ENCODE measurements around the gene GPR119.

DNA sequence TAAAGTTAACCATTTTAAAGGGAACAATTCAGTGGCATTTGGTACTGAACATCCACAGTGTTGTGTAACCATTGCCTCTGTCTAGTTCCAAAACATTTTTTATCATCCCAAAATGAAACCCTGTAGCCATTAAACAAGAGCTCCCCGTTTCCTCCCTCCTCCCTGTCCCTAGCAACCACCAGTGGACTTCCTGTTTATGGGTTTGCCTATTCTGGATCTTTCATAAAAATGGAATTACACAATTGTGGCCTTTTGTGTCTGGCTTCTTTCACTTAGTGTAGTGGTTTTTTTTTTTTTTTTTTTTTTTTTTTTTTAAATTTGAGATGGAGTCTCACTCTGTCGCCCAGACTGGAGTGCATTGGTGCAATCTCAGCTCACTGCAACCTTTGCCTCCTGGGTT lies 27.9 kb upstream of the GPR119 start:
- TF ChIP-seq, protein P1, sequence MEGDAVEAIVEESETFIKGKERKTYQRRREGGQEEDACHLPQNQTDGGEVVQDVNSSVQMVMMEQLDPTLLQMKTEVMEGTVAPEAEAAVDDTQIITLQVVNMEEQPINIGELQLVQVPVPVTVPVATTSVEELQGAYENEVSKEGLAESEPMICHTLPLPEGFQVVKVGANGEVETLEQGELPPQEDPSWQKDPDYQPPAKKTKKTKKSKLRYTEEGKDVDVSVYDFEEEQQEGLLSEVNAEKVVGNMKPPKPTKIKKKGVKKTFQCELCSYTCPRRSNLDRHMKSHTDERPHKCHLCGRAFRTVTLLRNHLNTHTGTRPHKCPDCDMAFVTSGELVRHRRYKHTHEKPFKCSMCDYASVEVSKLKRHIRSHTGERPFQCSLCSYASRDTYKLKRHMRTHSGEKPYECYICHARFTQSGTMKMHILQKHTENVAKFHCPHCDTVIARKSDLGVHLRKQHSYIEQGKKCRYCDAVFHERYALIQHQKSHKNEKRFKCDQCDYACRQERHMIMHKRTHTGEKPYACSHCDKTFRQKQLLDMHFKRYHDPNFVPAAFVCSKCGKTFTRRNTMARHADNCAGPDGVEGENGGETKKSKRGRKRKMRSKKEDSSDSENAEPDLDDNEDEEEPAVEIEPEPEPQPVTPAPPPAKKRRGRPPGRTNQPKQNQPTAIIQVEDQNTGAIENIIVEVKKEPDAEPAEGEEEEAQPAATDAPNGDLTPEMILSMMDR (conservative IDR thresholded peaks at IDR 0.05; ENCODE audit: low read length) = no peak
- no peak for TF ChIP-seq EZH2phosphoT487 (IDR thresholded peaks at IDR 0.05; ENCODE audit: borderline replicate concordance)

All from Loucy (cell line).